Trophoblast cell (in vitro differentiated cells and primary cell): Measurements from ENCODE around the gene RAD51. TPM values are rescaled to one million over a fixed set of nuclear protein-coding genes. Genes with fewer than 3 reads are reported as not detected.

Experiments used
- DNase-seq, 2 donors: peaks; one replicate each; pipeline ENCODE4 v3.0.0-alpha.2; 2016
- H2AFZ ChIP-seq: 2 replicates; pipeline ENCODE4 v1.6.1; 2013; ENCODE audit warnings: low read length, moderate library complexity, mild to moderate bottlenecking; ENCODE audit not compliant: insufficient read depth, poor library complexity
- H2AK5ac ChIP-seq: 2 replicates; pipeline ENCODE4 v1.6.1; 2013; ENCODE audit warnings: mild to moderate bottlenecking, low read length
- H2BK120ac ChIP-seq: 2 replicates; pipeline ENCODE4 v1.6.1; 2013; ENCODE audit warnings: low read length, mild to moderate bottlenecking, moderate library complexity; ENCODE audit not compliant: insufficient read depth, poor library complexity
- H2BK12ac ChIP-seq: 2 replicates; pipeline ENCODE4 v1.6.1; 2013; ENCODE audit warnings: mild to moderate bottlenecking, low read length, moderate library complexity
- H2BK5ac ChIP-seq: 2 replicates; pipeline ENCODE4 v1.6.1; 2013; ENCODE audit warnings: low read length, low read depth, moderate library complexity, mild to moderate bottlenecking; ENCODE audit not compliant: poor library complexity
- H3K14ac ChIP-seq: 2 replicates; pipeline ENCODE4 v1.6.1; 2013; ENCODE audit warnings: mild to moderate bottlenecking, low read length
- H3K18ac ChIP-seq: 2 replicates; pipeline ENCODE4 v1.6.1; 2013; ENCODE audit warnings: mild to moderate bottlenecking, low read length
- H3K23ac ChIP-seq: 2 replicates; pipeline ENCODE4 v1.6.1; 2013; ENCODE audit warnings: low read length
- H3K27ac ChIP-seq: 2 replicates; pipeline ENCODE4 v1.5.1; 2013; ENCODE audit warnings: low read depth, mild to moderate bottlenecking, inconsistent platforms, low read length, moderate library complexity
- H3K27me3 ChIP-seq: 2 replicates; pipeline ENCODE4 v1.6.1; 2013; ENCODE audit warnings: inconsistent platforms, mild to moderate bottlenecking, low read length, moderate library complexity; ENCODE audit not compliant: insufficient read depth
- H3K36me3 ChIP-seq, 2 experiments: 1 replicate in 1 of 2; 2 replicates in 1 of 2; pipeline ENCODE4 v1.6.1; 2013; ENCODE audit warnings: low read length in 2 of 2, mild to moderate bottlenecking in 2 of 2, moderate library complexity in 1 of 2; ENCODE audit not compliant: insufficient read depth in 2 of 2, control insufficient read depth in 1 of 2
- H3K4ac ChIP-seq: 2 replicates; pipeline ENCODE4 v1.6.1; 2013; ENCODE audit warnings: low read depth, mild to moderate bottlenecking, low read length, moderate library complexity
- H3K4me1 ChIP-seq, 2 experiments: 1 replicate in 1 of 2; 2 replicates in 1 of 2; pipeline ENCODE4 v1.6.1; 2013; ENCODE audit warnings: low read length in 2 of 2, mild to moderate bottlenecking in 2 of 2, moderate library complexity in 1 of 2; ENCODE audit not compliant: insufficient read depth in 2 of 2, control insufficient read depth in 1 of 2
- H3K4me2 ChIP-seq: 2 replicates; pipeline ENCODE4 v1.6.1; 2013; ENCODE audit warnings: inconsistent platforms, mild to moderate bottlenecking, low read length, moderate library complexity
- H3K4me3 ChIP-seq: 2 replicates; pipeline ENCODE4 v1.5.1; 2013; ENCODE audit warnings: mild to moderate bottlenecking, low read depth, low read length, inconsistent platforms
- H3K79me1 ChIP-seq: one replicate; pipeline ENCODE4 v1.6.1; 2013; ENCODE audit warnings: low read length
- H3K79me2 ChIP-seq: 2 replicates; pipeline ENCODE4 v1.6.1; 2013; ENCODE audit warnings: low read length, mild to moderate bottlenecking; ENCODE audit not compliant: control insufficient read depth, insufficient read depth, poor library complexity
- H3K9ac ChIP-seq: 2 replicates; pipeline ENCODE4 v1.6.1; 2013; ENCODE audit warnings: mild to moderate bottlenecking, low read length
- H3K9me3 ChIP-seq: 2 replicates; pipeline ENCODE4 v1.6.1; 2013; ENCODE audit warnings: low read depth, mild to moderate bottlenecking, control low read depth, inconsistent platforms, low read length; ENCODE audit not compliant: insufficient read depth
- H4K12ac ChIP-seq: 2 replicates; pipeline ENCODE4 v1.6.1; 2013; ENCODE audit warnings: low read depth, mild to moderate bottlenecking, low read length, moderate library complexity
- H4K8ac ChIP-seq: 2 replicates; pipeline ENCODE4 v1.6.1; 2013; ENCODE audit warnings: low read depth, mild to moderate bottlenecking, low read length, moderate library complexity
- H4K91ac ChIP-seq: one replicate; pipeline ENCODE4 v1.6.1; 2013; ENCODE audit warnings: low read depth, mild to moderate bottlenecking, low read length, moderate library complexity
- WGBS: extraction: QIAGEN DNeasy Blood & Tissue Kit; methylation state at CpG from one replicate; pipeline ENCODE4 v1.1.7; 2013; ENCODE audit warnings: missing lambda C conversion rate; ENCODE audit not compliant: insufficient read length, insufficient coverage; ENCODE audit errors: extremely low coverage; 5-methylcytosine and 5-hydroxymethylcytosine counted together
- polyA plus RNA-seq: library from polyadenylated mRNA; stranded (reverse); fragments of 200-250 nt; gene quantifications from 2 replicates; pipeline ENCODE4 v1.2.3, GENCODE V29; 2013

The RAD51 gene
- 16.9 and 17.8 TPM in 2 replicates for polyA plus RNA-seq

- peak within 1 kb of the TSS; percentile 99 for H4K8ac ChIP-seq
- peak within 1 kb of the TSS; percentile 93 for H2BK5ac ChIP-seq
- peaks cover 12% of the 10 kb centered on the region for H3K79me1 ChIP-seq
- H4K91ac ChIP-seq, result peak within 1 kb of the TSS; percentile 88
- peak within 1 kb of the TSS; percentile 96 for H3K14ac ChIP-seq
- H3K9me3 ChIP-seq, result no peaks in the 10 kb centered on the region
- peak within 1 kb of the TSS; percentile 85 for H3K9ac ChIP-seq
- peak within 1 kb of the TSS; percentile 96 for H4K12ac ChIP-seq
- H2BK12ac ChIP-seq, result no peak within 1 kb of the TSS
- peak within 1 kb of the TSS; percentile 85 for H3K18ac ChIP-seq
- no peak within 1 kb of the TSS for H3K23ac ChIP-seq
- no CpG with 5 or more reads among the region's 81 CpGs for WGBS
- no peaks in the 10 kb centered on the region for H3K27me3 ChIP-seq
- peak within 1 kb of the TSS; percentile 81 for H3K4me2 ChIP-seq
- H3K79me2 ChIP-seq, result peaks cover 18% of the 10 kb centered on the region
- peak within 1 kb of the TSS; percentile 97 for H2AFZ ChIP-seq
- H3K4me1 ChIP-seq, result peaks cover 5 to 8% of the 10 kb centered on the region in 2 experiments
- peak within 1 kb of the TSS; percentile 93 for H3K27ac ChIP-seq
- peak within 1 kb of the TSS; percentile 95 for H3K4me3 ChIP-seq
- DNase-seq, result peak; percentile 99
- peaks cover 7 to 8% of the 10 kb centered on the region in 2 experiments for H3K36me3 ChIP-seq
- H2BK120ac ChIP-seq, result peak within 1 kb of the TSS; percentile 94
- H2AK5ac ChIP-seq, result peak within 1 kb of the TSS; percentile 10
- H3K4ac ChIP-seq, result peak within 1 kb of the TSS; percentile 90
Measured at GRCh38 chr15:40694688-40695468, at the start of gene RAD51. RAD51 (plus strand) TSS chr15:40695174; CDS start chr15:40698759, 3,585 bp downstream.

GRCh38 chr15:40647523-40647922 is 47.5 kb upstream of the RAD51 start:
- Histone ChIP-seq H4K91ac (no peak overlapping the region), H3K79me1 (no peaks in the 10 kb centered on the region), H3K27ac (no peak overlapping the region), H3K14ac (no peak overlapping the region), H2BK5ac (no peak overlapping the region), H4K8ac (no peak overlapping the region), H2AK5ac (no peak overlapping the region), H3K18ac (no peak overlapping the region), H2BK120ac (no peak overlapping the region), H3K4me2 (no peak overlapping the region), H4K12ac (no peak overlapping the region), H3K9ac (no peak overlapping the region), H3K4me1 (no peaks in the 10 kb centered on the region), H3K4ac (no peak overlapping the region), H3K23ac (no peak overlapping the region), H3K27me3 (no peaks in the 10 kb centered on the region), H2BK12ac (no peak overlapping the region), H3K36me3 (peaks cover 0 to 2% of the 10 kb centered on the region in 2 experiments), H3K4me3 (no peak overlapping the region), H3K9me3 (no peaks in the 10 kb centered on the region), H2AFZ (no peak overlapping the region), H3K79me2 (no peaks in the 10 kb centered on the region)
- no peak for DNase-seq
- no CpG with 5 or more reads among the region's 1 CpG for WGBS

- no peak overlapping the region for H4K12ac ChIP-seq
- H3K4me2 ChIP-seq, result no peak overlapping the region
- H4K91ac ChIP-seq, result no peak overlapping the region
- no peak overlapping the region for H3K27ac ChIP-seq
- no peak overlapping the region for H3K4me3 ChIP-seq
- no peak overlapping the region for H2BK5ac ChIP-seq
- H4K8ac ChIP-seq, result no peak overlapping the region
- H3K14ac ChIP-seq, result no peak overlapping the region
- peaks cover 0 to 2% of the 10 kb centered on the region in 2 experiments for H3K36me3 ChIP-seq
- no peaks in the 10 kb centered on the region for H3K9me3 ChIP-seq
- H3K27me3 ChIP-seq, result no peaks in the 10 kb centered on the region
- H2BK120ac ChIP-seq, result no peak overlapping the region
- no peak overlapping the region for H2AK5ac ChIP-seq
- no peak overlapping the region for H3K18ac ChIP-seq
- H3K79me2 ChIP-seq, result no peaks in the 10 kb centered on the region
- DNase-seq, result no peak
- no peak overlapping the region for H3K4ac ChIP-seq
- no peak overlapping the region for H3K23ac ChIP-seq
- H3K79me1 ChIP-seq, result no peaks in the 10 kb centered on the region
- H2AFZ ChIP-seq, result no peak overlapping the region
- H3K4me1 ChIP-seq, result no peaks in the 10 kb centered on the region
- H2BK12ac ChIP-seq, result no peak overlapping the region
- H3K9ac ChIP-seq, result no peak overlapping the region
Measured at GRCh38 chr15:40650479-40650878, 44.5 kb upstream of the RAD51 start.

GRCh38 chr15:40660686-40661085 is 34.3 kb upstream of the RAD51 start:
- no CpG with 5 or more reads among the region's 5 CpGs for WGBS
- no peak overlapping the region for H3K18ac ChIP-seq
- H2BK120ac ChIP-seq, result no peak overlapping the region
- no peak overlapping the region for H3K23ac ChIP-seq
- no peak overlapping the region for H3K4me2 ChIP-seq
- no peak overlapping the region for H4K8ac ChIP-seq
- no peak overlapping the region for H3K4me3 ChIP-seq
- no peaks in the 10 kb centered on the region for H3K27me3 ChIP-seq
- H3K36me3 ChIP-seq, result peaks cover 2 to 18% of the 10 kb centered on the region in 2 experiments
- no peak overlapping the region for H3K4ac ChIP-seq
- no peaks in the 10 kb centered on the region for H3K79me1 ChIP-seq
- no peaks in the 10 kb centered on the region for H3K9me3 ChIP-seq
- H2BK12ac ChIP-seq, result no peak overlapping the region
- DNase-seq, result no peak
- no peak overlapping the region for H4K91ac ChIP-seq
- H4K12ac ChIP-seq, result no peak overlapping the region
- no peak overlapping the region for H3K14ac ChIP-seq
- H2BK5ac ChIP-seq, result no peak overlapping the region
- H3K4me1 ChIP-seq, result no peaks in the 10 kb centered on the region
- no peak overlapping the region for H3K9ac ChIP-seq
- no peak overlapping the region for H2AFZ ChIP-seq
- no peaks in the 10 kb centered on the region for H3K79me2 ChIP-seq
- H3K27ac ChIP-seq, result no peak overlapping the region
- H2AK5ac ChIP-seq, result no peak overlapping the region
